ENCODE measurements around the gene POGLUT2. TPM values are rescaled to one million over a fixed set of nuclear protein-coding genes. Genes with fewer than 3 reads are reported as not detected.

Gene POGLUT2
- total RNA-seq, 1 experiment from 2014 or later: 9.0 TPM

- DNase-seq (ENCODE audit: unreplicated experiment): peak; percentile 96
- Mint-ChIP-seq H3K36me3 (ENCODE audit: insufficient read depth, unreplicated experiment) (peaks cover 22% of the 10 kb centered on the region), H3K27me3 (ENCODE audit: insufficient read depth, unreplicated experiment) (no peaks in the 10 kb centered on the region), H3K4me1 (ENCODE audit: insufficient read depth, unreplicated experiment) (peaks cover 20% of the 10 kb centered on the region), H3K4me3 (ENCODE audit: unreplicated experiment) (peak within 1 kb of the TSS; percentile 83), H3K9me3 (ENCODE audit: unreplicated experiment) (no peaks in the 10 kb centered on the region), H3K27ac (ENCODE audit: low read depth, unreplicated experiment) (peak within 1 kb of the TSS; percentile 90)
- no peak for TF ChIP-seq CTCF (IDR thresholded peaks at IDR 0.05; ENCODE audit: unreplicated experiment)
- no TSS peak for BruUV-seq (replicated peaks)
- ChIA-PET CTCF (interaction anchor here (0.7 to 3.9 kb wide), 17 partner anchors 11 to 421 kb away, joined by 3 to 25 read pairs (median 4); no protein-coding TSS in a partner anchor), POLR2A (interaction anchor here (0.6 to 6.9 kb wide), 31 partner anchors 10 to 1626 kb away, joined by 3 to 156 read pairs (median 5); partner anchors contain the start of genes BIVM, POGLUT2, TEX30 and TPP2)
- intact Hi-C loops (cut with micrococcal nuclease): loop anchor here (1.0 to 2.0 kb wide), 2 partner anchors 73 to 249 kb away; partner anchors contain the start of genes TEX30 and TPP2
Measured at GRCh38 chr13:102845630-102846260, 47.0 kb upstream of the POGLUT2 start, which contains the start of gene ERCC5. TSS of gene ERCC5 (plus strand) at chr13:102846032. CDS start at chr13:102846267, 235 bp downstream.

- H3K36me3 Mint-ChIP-seq (ENCODE audit: insufficient read depth, unreplicated experiment): peaks cover 27% of the 10 kb centered on the region
- intact Hi-C loops (cut with micrococcal nuclease): loop anchor here (1.0 kb wide), 1 partner anchor 249 kb away; the partner anchor contains the start of gene TPP2
- peak overlapping the region; percentile 83 for H3K4me3 Mint-ChIP-seq (ENCODE audit: unreplicated experiment)
Measured at GRCh38 chr13:102845289-102845629, 46.5 kb upstream of the POGLUT2 start.

GRCh38 chr13:102839462-102839861 is 40.7 kb upstream of the POGLUT2 start:
- POLR2A ChIA-PET: no interaction called here
- no peak for TF ChIP-seq CTCF (IDR thresholded peaks at IDR 0.05; ENCODE audit: unreplicated experiment)
- H3K9me3 Mint-ChIP-seq (ENCODE audit: unreplicated experiment): no peaks in the 10 kb centered on the region
- intact Hi-C loops (cut with micrococcal nuclease): no loop called here
- H3K27me3 Mint-ChIP-seq (ENCODE audit: insufficient read depth, unreplicated experiment): no peaks in the 10 kb centered on the region
- no TSS peak for BruUV-seq (replicated peaks)
- H3K4me1 Mint-ChIP-seq (ENCODE audit: insufficient read depth, unreplicated experiment): no peaks in the 10 kb centered on the region
- CTCF ChIA-PET: no interaction called here
- peaks cover 58% of the 10 kb centered on the region for H3K36me3 Mint-ChIP-seq (ENCODE audit: insufficient read depth, unreplicated experiment)
- no peak for DNase-seq (ENCODE audit: unreplicated experiment)
- H3K27ac Mint-ChIP-seq (ENCODE audit: low read depth, unreplicated experiment): peak overlapping the region; percentile 18
- no peak overlapping the region for H3K4me3 Mint-ChIP-seq (ENCODE audit: unreplicated experiment)

More at GRCh38 chr13:102845289-102845629, 46.5 kb upstream of the POGLUT2 start:
- TSS peak; percentile 94 for BruUV-seq (replicated peaks)
- Mint-ChIP-seq H3K9me3 (ENCODE audit: unreplicated experiment) (no peaks in the 10 kb centered on the region), H3K4me1 (ENCODE audit: insufficient read depth, unreplicated experiment) (peaks cover 15% of the 10 kb centered on the region), H3K27ac (ENCODE audit: low read depth, unreplicated experiment) (peak overlapping the region; percentile 90), H3K27me3 (ENCODE audit: insufficient read depth, unreplicated experiment) (no peaks in the 10 kb centered on the region)
- TF ChIP-seq CTCF (IDR thresholded peaks at IDR 0.05; ENCODE audit: unreplicated experiment): no peak
- no peak for DNase-seq (ENCODE audit: unreplicated experiment)
- POLR2A ChIA-PET: interaction anchor here (0.6 to 6.9 kb wide), 28 partner anchors 9 to 1627 kb away, joined by 3 to 156 read pairs (median 6); partner anchors contain the start of genes BIVM, POGLUT2, TEX30 and TPP2
- CTCF ChIA-PET: interaction anchor here (0.7 to 1.8 kb wide), 13 partner anchors 11 to 420 kb away, joined by 3 to 5 read pairs (median 4); no protein-coding TSS in a partner anchor

GRCh38 chr13:102838982-102839381 is 40.2 kb upstream of the POGLUT2 start:
- Mint-ChIP-seq H3K9me3 (ENCODE audit: unreplicated experiment) (no peaks in the 10 kb centered on the region), H3K4me3 (ENCODE audit: unreplicated experiment) (no peak overlapping the region), H3K27me3 (ENCODE audit: insufficient read depth, unreplicated experiment) (no peaks in the 10 kb centered on the region), H3K27ac (ENCODE audit: low read depth, unreplicated experiment) (peak overlapping the region; percentile 18), H3K4me1 (ENCODE audit: insufficient read depth, unreplicated experiment) (no peaks in the 10 kb centered on the region), H3K36me3 (ENCODE audit: insufficient read depth, unreplicated experiment) (peaks cover 60% of the 10 kb centered on the region)
- no TSS peak for BruUV-seq (replicated peaks)
- intact Hi-C loops (cut with micrococcal nuclease): no loop called here
- CTCF ChIA-PET: no interaction called here
- no peak for TF ChIP-seq CTCF (IDR thresholded peaks at IDR 0.05; ENCODE audit: unreplicated experiment)
- no peak for DNase-seq (ENCODE audit: unreplicated experiment)
- POLR2A ChIA-PET: no interaction called here

All from MCF 10A (cell line).